22Rv1 (cell line): ENCODE data around the gene THBS3.

ENCODE experiments used
- ZFX ChIP-seq: fragments of 450-650 bp; IDR thresholded peaks from 2 replicates; pipeline ENCODE4 v1.6.1; 2017; ENCODE audit warnings: antibody characterized with exemption, borderline replicate concordance
- TF ChIP-seq, protein P1 (sequence below): fragments of 450-650 bp; IDR thresholded peaks from 2 replicates; pipeline ENCODE4 v1.5.1; 2017; ENCODE audit warnings: mild to moderate bottlenecking

DNA sequence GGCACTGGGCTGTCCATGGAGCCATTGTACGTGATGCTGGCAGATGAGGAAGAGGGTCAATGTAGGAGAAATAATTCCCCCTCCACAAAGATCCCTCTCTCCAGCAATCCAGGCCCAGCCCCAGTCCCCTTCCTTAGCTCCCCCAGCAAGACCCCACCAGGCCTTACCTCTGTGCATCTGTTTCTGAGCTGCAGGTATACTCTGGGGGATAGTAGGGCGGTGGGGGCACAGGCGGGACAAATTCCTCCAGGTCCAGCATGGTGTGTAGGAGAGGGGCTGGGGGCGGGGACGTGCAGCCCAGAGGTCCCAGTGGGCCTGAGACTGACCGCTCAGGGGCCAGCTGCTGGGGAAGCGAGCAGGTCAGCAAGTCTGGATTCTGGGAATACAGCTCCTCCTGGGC lies 43.9 kb upstream of the THBS3 start:
- TF ChIP-seq, protein P1, sequence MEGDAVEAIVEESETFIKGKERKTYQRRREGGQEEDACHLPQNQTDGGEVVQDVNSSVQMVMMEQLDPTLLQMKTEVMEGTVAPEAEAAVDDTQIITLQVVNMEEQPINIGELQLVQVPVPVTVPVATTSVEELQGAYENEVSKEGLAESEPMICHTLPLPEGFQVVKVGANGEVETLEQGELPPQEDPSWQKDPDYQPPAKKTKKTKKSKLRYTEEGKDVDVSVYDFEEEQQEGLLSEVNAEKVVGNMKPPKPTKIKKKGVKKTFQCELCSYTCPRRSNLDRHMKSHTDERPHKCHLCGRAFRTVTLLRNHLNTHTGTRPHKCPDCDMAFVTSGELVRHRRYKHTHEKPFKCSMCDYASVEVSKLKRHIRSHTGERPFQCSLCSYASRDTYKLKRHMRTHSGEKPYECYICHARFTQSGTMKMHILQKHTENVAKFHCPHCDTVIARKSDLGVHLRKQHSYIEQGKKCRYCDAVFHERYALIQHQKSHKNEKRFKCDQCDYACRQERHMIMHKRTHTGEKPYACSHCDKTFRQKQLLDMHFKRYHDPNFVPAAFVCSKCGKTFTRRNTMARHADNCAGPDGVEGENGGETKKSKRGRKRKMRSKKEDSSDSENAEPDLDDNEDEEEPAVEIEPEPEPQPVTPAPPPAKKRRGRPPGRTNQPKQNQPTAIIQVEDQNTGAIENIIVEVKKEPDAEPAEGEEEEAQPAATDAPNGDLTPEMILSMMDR = no peak
- TF ChIP-seq ZFX = no peak
